VCaP (cell line): ENCODE measurements around the gene TSGA10.
"Not testable (repeated sequence)": the region's sequence is repeated elsewhere in the genome, so short reads cannot be mapped to it uniquely, and the experiment has no call there.

Experiments
- H3K27ac ChIP-seq: fragments of 450-650 bp; 2 replicates; pipeline ENCODE4 v1.5.1; 2017
- TF ChIP-seq, protein P1 (sequence below): fragments of 450-650 bp; conservative IDR thresholded peaks from 2 replicates; pipeline ENCODE4 v1.5.1; 2017; ENCODE audit warnings: mild to moderate bottlenecking, moderate library complexity

TSGA10 gene

DNA sequence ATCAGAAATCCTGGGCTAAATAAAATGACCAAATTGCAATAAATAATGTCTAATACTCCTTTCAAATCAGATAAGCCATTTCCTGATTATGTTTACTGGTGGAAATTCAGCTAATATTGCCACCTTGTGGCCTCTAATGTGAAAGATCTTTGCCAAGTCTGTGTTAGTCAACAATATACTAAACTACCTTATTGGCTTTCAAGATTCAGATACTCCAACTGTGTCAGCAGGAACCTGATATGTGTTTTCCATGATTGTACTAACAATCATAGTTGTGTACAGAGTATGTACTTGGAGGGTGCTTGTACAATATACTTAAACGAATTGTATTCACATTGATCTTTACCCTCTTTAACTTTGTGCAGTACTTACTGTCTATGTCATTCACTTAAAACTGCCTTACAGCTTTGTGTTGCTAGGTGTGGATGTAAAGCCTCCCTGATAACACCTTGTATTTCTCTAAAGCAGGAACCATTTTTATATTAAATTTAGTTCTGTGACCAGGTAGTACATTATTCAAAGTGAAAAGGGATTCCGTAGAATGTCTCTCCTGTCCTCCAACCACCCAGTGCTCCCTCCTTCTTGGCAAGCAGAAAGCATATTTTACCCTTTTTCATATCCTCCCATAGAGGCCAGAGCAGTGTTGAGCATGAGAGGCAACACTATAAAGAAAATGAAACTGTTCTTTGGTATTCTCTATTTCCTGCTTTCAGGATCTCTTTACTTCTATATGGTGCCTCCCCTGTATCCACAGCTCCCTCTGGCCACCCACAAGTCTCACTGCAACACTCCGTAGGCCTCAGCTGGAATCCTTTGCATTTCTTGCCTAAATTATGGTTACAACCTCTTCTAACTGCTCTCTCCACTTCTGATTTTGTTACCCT is 88.4 kb downstream of the TSGA10 start:
- peak overlapping the region; percentile 19; the same call in 1 of the 2 replicates for H3K27ac ChIP-seq
- TF ChIP-seq, protein P1, sequence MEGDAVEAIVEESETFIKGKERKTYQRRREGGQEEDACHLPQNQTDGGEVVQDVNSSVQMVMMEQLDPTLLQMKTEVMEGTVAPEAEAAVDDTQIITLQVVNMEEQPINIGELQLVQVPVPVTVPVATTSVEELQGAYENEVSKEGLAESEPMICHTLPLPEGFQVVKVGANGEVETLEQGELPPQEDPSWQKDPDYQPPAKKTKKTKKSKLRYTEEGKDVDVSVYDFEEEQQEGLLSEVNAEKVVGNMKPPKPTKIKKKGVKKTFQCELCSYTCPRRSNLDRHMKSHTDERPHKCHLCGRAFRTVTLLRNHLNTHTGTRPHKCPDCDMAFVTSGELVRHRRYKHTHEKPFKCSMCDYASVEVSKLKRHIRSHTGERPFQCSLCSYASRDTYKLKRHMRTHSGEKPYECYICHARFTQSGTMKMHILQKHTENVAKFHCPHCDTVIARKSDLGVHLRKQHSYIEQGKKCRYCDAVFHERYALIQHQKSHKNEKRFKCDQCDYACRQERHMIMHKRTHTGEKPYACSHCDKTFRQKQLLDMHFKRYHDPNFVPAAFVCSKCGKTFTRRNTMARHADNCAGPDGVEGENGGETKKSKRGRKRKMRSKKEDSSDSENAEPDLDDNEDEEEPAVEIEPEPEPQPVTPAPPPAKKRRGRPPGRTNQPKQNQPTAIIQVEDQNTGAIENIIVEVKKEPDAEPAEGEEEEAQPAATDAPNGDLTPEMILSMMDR: peak; percentile 58

DNA sequence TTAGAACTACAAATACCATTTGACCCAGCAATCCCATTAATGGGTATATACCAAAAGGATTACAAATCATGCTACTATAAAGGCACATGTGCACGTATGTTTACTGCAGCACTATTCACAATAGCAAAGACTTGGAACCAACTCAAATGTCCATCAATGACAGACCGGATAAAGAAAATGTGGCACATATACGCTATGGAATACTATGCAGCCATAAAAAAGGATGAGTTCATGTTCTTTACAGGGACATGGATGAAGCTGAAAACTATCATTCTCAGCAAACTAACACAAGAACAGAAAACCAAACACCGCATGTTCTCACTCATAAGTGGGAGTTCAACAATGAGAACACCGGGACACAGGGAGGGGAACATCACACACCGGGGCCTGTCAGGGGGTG is 105.6 kb downstream of the TSGA10 start:
- not testable (repeated sequence) for H3K27ac ChIP-seq

DNA sequence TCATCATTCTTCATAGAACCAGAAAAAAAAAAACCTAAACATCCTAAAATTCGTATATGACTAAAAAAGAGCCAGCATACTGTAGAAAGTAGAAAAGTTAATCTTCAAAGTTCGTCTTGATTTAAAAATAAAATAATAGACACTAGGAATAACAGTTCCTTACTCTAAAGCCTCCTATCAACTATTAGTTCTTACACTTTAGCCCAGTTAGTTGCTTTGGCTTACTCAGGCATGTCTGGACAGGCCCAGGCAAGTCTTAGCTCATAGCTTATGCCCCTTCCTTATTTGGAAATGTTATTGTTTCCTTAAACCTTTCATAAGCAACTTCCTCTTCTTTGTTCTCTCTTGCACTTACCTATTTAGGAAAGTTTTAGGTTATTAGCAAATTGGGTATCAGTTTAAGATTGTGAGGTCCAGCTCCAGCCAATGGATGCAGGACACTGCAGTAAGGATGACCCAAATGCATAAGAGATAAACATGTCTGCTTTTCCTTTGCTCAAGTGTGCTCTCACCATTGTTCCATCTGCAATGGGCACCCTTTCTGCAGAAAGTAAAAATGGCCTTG is 113.9 kb downstream of the TSGA10 start:
- H3K27ac ChIP-seq: not testable (repeated sequence)

DNA sequence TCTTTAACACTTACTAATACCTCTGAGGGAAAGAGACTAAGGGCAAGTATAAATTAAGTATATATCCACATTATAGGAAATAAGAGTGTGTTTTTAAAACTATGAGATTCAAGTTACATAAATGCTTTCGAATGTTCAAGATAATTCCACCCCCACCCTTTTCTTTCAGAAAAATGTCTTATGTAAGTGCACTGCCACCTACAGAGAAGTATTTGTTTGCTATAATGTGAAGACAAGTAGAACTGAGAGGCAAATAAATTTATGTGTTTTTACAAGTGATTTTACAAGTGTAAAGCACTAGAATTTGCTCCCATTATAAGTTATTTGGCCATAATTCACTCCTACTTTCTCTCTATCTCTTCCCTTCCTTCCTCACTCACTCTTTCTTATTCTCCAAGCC is 118.8 kb downstream of the TSGA10 start:
- no peak overlapping the region for H3K27ac ChIP-seq
- TF ChIP-seq, protein P1: 0 out of 2 replicates have a peak, but pooled peaks have one; percentile 19

DNA sequence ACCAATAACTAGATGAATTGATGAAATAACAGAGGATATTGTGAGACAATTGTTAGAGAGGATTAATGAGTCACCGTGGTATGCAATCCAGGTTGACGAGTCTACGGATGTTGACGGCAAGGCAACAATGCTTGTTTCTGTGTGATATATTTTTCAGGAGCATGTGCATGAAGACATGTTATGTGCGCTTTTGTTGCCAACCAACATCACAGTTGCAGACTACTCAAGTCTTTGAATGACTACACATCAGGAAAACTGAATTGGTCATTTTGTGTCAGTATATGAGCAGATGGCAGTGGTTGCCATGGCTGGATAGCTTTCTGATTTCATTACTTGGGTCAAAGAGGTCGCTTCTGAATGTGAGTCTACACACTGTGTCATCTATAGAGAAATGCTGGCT is 122.0 kb downstream of the TSGA10 start:
- TF ChIP-seq, protein P1: no peak

DNA sequence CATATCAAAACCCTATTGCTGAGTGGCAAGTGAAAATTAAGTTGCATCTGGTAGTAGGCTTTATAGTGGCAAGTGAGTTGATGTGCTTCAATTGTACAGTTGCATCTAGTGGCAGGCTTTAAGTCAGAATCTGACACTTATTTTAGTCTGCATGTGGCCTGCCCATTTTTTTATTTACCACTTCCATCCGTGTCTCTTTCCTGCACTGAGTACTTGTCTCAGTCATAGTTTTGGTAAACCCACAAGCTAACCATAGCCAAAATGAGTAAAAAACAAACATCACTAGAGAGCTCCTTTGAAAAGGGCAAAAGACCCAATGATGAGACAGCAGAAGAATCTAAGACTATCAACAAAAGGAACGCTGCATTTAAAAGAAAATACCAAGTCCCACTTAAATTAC is 122.7 kb downstream of the TSGA10 start:
- no peak overlapping the region for H3K27ac ChIP-seq
- TF ChIP-seq, protein P1: no peak

More for the DNA sequence above, 122.0 kb downstream of the TSGA10 start:
- no peak overlapping the region for H3K27ac ChIP-seq

DNA sequence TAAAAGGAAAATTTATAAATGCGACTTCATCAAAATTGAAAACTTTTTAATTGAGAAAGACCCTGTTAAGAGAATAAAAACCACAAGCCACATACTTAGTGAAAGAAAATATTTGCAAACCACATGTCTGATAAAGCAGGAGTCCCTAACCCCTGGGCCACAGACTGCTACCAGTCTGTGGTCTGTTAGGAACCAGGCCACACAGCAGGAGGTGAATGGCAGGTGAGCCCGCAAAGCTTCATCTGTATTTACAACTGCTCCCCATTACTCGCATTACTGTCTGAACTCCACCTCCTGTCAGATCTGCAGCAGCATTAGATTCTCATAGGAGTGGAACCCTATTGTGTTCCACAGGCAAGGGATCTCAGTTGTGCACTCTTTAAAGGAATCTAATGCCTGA is 123.3 kb downstream of the TSGA10 start:
- H3K27ac ChIP-seq: no peak overlapping the region
- TF ChIP-seq, protein P1: no peak

DNA sequence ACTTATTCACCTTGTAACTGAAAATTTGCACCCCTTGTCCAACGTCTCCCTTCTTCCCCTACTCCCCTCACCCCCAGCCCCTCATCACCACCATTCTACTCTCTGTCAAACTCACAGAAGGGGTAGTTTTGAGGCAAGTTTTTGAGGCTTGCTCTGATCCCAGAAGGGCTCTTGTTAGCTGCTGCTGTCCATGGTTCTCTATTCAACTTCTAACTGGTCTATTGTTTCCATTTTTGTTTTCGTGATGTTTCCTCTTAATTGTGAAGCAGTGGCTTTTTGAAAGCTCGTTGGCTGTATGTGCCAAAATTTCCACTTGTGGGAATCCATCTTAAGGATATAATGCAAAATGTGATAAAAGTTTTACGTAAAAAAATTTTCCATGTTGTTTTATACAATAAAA is 126.2 kb downstream of the TSGA10 start:
- H3K27ac ChIP-seq: no peak overlapping the region
- TF ChIP-seq, protein P1: no peak
